Lung (tissue), 12 donors: ENCODE results near the gene NSUN4. TPM values are rescaled to one million over a fixed set of nuclear protein-coding genes. Genes with fewer than 3 reads are reported as not detected.
"Not testable (repeated sequence)": the region's sequence is repeated elsewhere in the genome, so short reads cannot be mapped to it uniquely, and the experiment has no call there.

ENCODE experiments used
- ATAC-seq: fragments of 200-7000 bp; cut with Tn5 transposase; one replicate; pipeline ENCODE4 v1.9.1; 2020; ENCODE audit warnings: moderate number of reproducible peaks; ENCODE audit not compliant: insufficient read depth, low FRiP score
- DNase-seq, 3 donors: peaks; one replicate each; pipeline ENCODE4 v3.0.0-alpha.2; 2013 to 2017
- H3K27ac ChIP-seq, 2 donors: one replicate each; pipeline ENCODE4 v1.5.1; 2013; ENCODE audit warnings: mild to moderate bottlenecking in 2 of 2, moderate library complexity in 2 of 2, control low read depth in 1 of 2, inconsistent platforms in 1 of 2, low read depth in 1 of 2, low read length in 1 of 2
- H3K27me3 ChIP-seq, 3 donors: one replicate each; pipeline ENCODE4 v1.5.1; 2013; ENCODE audit warnings: low read length in 2 of 3; ENCODE audit not compliant: control insufficient read depth in 3 of 3, insufficient read depth in 3 of 3
- H3K36me3 ChIP-seq, 4 donors: one replicate each; pipeline ENCODE4 v1.5.1; 2013; ENCODE audit warnings: low read length in 4 of 4, mild to moderate bottlenecking in 1 of 4, moderate library complexity in 1 of 4; ENCODE audit not compliant: control insufficient read depth in 4 of 4, insufficient read depth in 4 of 4
- H3K4me1 ChIP-seq, 5 donors: one replicate each; pipeline ENCODE4 v1.5.1; 2013; ENCODE audit warnings: low read length in 5 of 5, mild to moderate bottlenecking in 2 of 5, moderate library complexity in 1 of 5; ENCODE audit not compliant: control insufficient read depth in 5 of 5, insufficient read depth in 5 of 5
- H3K4me3 ChIP-seq: one replicate; pipeline ENCODE4 v1.5.1; 2013; ENCODE audit warnings: mild to moderate bottlenecking, control low read depth, moderate library complexity
- H3K9ac ChIP-seq, 2 donors: one replicate each; pipeline ENCODE4 v1.5.1; 2013; ENCODE audit warnings: low read length in 2 of 2, control low read depth in 1 of 2; ENCODE audit not compliant: insufficient read depth in 1 of 2
- H3K9me3 ChIP-seq, 4 donors: one replicate each; pipeline ENCODE4 v1.5.1; 2013; ENCODE audit warnings: low read length in 3 of 4, mild to moderate bottlenecking in 1 of 4, moderate library complexity in 1 of 4; ENCODE audit not compliant: control insufficient read depth in 4 of 4, insufficient read depth in 3 of 4
- WGBS, 2 donors: extraction: QIAGEN DNeasy Blood & Tissue Kit; methylation state at CpG; one replicate each; pipeline ENCODE4 v1.1.7; 2013; 5-methylcytosine and 5-hydroxymethylcytosine counted together
- polyA plus RNA-seq, 2 donors: library from polyadenylated mRNA; stranded (reverse); fragments of 200-250 nt; gene quantifications; one replicate each; pipeline ENCODE4 v1.2.1, GENCODE V29; 2013
- total RNA-seq, 2 donors: library from RNA; depleted of rRNA in 1 of 2; stranded (reverse); fragments of >200 nt in 1 of 2; gene quantifications; one replicate each; pipeline ENCODE4 v1.2.1, GENCODE V29; 2014 to 2021
- TF ChIP-seq, protein P1 (sequence below): IDR thresholded peaks from 2 replicates; pipeline ENCODE4 v1.5.1; 2012; ENCODE audit warnings: mild to moderate bottlenecking; ENCODE audit errors: control extremely low read depth, extremely low read depth
- donor health status: control.
- donor health status: control.
- donor health status: Bipolar disorder and iron deficiency.
- donor health status: healthy.
- donor health status: DM: yes; HTN: yes; CAD: no.

Gene NSUN4
- total and polyA plus RNA-seq, 4 donors, result 11.2 to 29.3 (median 23.4) TPM

- H3K36me3 ChIP-seq, result peaks cover 0 to 22% (median 13%) of the 10 kb centered on the region in 4 donors
- peaks cover 0 to 6% (median 4%) of the 10 kb centered on the region in 5 donors for H3K4me1 ChIP-seq
- TF ChIP-seq, protein P1, sequence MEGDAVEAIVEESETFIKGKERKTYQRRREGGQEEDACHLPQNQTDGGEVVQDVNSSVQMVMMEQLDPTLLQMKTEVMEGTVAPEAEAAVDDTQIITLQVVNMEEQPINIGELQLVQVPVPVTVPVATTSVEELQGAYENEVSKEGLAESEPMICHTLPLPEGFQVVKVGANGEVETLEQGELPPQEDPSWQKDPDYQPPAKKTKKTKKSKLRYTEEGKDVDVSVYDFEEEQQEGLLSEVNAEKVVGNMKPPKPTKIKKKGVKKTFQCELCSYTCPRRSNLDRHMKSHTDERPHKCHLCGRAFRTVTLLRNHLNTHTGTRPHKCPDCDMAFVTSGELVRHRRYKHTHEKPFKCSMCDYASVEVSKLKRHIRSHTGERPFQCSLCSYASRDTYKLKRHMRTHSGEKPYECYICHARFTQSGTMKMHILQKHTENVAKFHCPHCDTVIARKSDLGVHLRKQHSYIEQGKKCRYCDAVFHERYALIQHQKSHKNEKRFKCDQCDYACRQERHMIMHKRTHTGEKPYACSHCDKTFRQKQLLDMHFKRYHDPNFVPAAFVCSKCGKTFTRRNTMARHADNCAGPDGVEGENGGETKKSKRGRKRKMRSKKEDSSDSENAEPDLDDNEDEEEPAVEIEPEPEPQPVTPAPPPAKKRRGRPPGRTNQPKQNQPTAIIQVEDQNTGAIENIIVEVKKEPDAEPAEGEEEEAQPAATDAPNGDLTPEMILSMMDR, result no peak
- WGBS, 2 donors, result 80 to 92% methylated on average over 4 of the region's 4 CpGs
- ATAC-seq, result no peak
- H3K9me3 ChIP-seq, result no peaks in the 10 kb centered on the region
- H3K27me3 ChIP-seq, result no peaks in the 10 kb centered on the region
- no peak overlapping the region for H3K9ac ChIP-seq
- DNase-seq, result no peak
- H3K27ac ChIP-seq, result no peak overlapping the region
- no peak overlapping the region for H3K4me3 ChIP-seq
Observed at GRCh38 chr1:46343705-46344104, 3.1 kb downstream of the NSUN4 start.

DNA sequence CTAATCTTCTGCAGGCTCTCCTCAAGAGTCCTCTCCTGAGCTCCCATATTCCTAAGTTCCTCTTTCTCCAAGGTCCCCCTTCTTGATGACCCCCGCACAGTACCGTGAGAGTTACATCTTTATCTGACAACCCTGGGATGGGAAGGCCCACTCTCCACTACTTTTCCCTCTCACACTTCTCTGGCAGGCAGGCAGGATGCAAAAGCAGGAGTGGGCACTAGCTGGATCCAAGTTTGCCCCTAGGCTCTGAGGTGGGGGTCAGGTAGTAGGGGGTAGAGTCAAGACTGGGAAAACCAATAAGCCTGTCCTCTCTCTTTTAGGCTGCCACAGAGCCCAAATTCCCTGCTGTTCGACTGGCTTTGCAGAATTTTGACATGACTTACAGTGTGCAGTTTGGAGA, 3.9 kb downstream of the NSUN4 start:
- ATAC-seq, result no peak
- peaks cover under 1 to 25% (median 14%) of the 10 kb centered on the region in 4 donors for H3K36me3 ChIP-seq
- H3K27me3 ChIP-seq, result no peaks in the 10 kb centered on the region

GRCh38 chr1:46345281-46345680, 4.7 kb downstream of the NSUN4 start:
- TF ChIP-seq, protein P1, result no peak
- H3K4me1 ChIP-seq, result peaks cover 0 to 4% (median 0%) of the 10 kb centered on the region in 5 donors
- no peak for DNase-seq
- H3K9me3 ChIP-seq, result no peaks in the 10 kb centered on the region
- no peak overlapping the region for H3K27ac ChIP-seq
- no peak for ATAC-seq
- no peaks in the 10 kb centered on the region for H3K27me3 ChIP-seq
- no peak overlapping the region for H3K9ac ChIP-seq
- H3K4me3 ChIP-seq, result no peak overlapping the region
- peaks cover 6 to 29% (median 20%) of the 10 kb centered on the region in 4 donors for H3K36me3 ChIP-seq

More for the DNA sequence above, 3.9 kb downstream of the NSUN4 start:
- H3K27ac ChIP-seq, result no peak overlapping the region
- no peaks in the 10 kb centered on the region for H3K9me3 ChIP-seq
- no peak for DNase-seq
- WGBS, 2 donors, result 81 to 90% methylated on average over 3 of the region's 3 CpGs
- peaks cover 0 to 5% (median 4%) of the 10 kb centered on the region in 5 donors for H3K4me1 ChIP-seq
- no peak overlapping the region for H3K9ac ChIP-seq
- H3K4me3 ChIP-seq, result no peak overlapping the region
- TF ChIP-seq, protein P1, result no peak

- H3K27me3 ChIP-seq, result no peaks in the 10 kb centered on the region
- WGBS, 2 donors, result 91 to 94% methylated on average over 2 of the region's 2 CpGs
- TF ChIP-seq, protein P1, result no peak
- H3K36me3 ChIP-seq, result peaks cover 22 to 34% (median 27%) of the 10 kb centered on the region in 4 donors
- DNase-seq (no peak), ATAC-seq (no peak)
- no peak overlapping the region for H3K4me3 ChIP-seq
- no peaks in the 10 kb centered on the region for H3K9me3 ChIP-seq
- no peaks in the 10 kb centered on the region for H3K4me1 ChIP-seq
- H3K27ac ChIP-seq, result no peak overlapping the region
- H3K9ac ChIP-seq, result no peak overlapping the region
Observed at GRCh38 chr1:46352363-46352762, 11.8 kb downstream of the NSUN4 start.

GRCh38 chr1:46355920-46356319, 15.3 kb downstream of the NSUN4 start:
- 91 to 98% methylated on average over 5 of the region's 5 CpGs for WGBS, 2 donors
- ATAC-seq, DNase-seq, H3K4me1 ChIP-seq, H3K4me3 ChIP-seq, H3K9ac ChIP-seq, H3K27me3 ChIP-seq, H3K27ac ChIP-seq, H3K9me3 ChIP-seq: not testable (repeated sequence)
- H3K36me3 ChIP-seq, result peaks cover 14 to 38% (median 18%) of the 10 kb centered on the region in 4 donors
